NOMO-1 treated with DMSO at 0.1 percent for 48 hours (cell line): Measurements from ENCODE around the gene PTPN12.
"Not testable (repeated sequence)": the region's sequence is repeated elsewhere in the genome, so short reads cannot be mapped to it uniquely, and the experiment has no call there.

Source experiments
- DNase-seq: peaks from one replicate; lab custom pipeline; 2025; ENCODE audit not compliant: unreplicated experiment; lab: John Stamatoyannopoulos, UW

Gene PTPN12

DNA sequence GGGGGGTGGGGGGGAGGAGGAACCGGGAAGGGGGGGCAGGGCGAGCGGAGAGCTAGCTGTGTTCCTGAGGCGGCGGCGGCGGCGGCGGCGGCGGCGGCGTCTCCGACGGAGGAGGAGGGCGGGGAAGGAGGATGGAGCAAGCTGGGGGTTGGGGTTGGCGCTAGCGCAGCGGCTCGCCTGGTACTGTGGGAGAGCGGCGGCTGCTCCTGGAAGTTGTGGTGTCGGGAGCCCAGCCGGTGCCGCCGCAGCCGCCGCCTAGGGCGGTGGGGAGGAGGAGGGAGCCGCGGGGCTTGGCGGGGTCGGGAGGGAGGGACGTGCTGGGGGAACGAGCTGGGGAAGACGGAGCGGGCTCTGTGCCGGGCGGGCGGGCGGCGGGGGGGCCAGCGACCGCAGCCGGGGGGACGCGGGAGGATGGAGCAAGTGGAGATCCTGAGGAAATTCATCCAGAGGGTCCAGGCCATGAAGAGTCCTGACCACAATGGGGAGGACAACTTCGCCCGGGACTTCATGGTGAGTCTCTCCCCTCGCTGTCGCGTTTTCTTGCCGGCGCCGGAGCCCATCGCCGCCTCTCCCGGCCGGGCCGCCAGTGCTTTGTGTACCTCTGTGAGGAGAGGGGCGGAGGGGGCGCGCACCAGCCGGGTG, at the start of gene PTPN12:
PTPN12 (plus strand) TSS at position 160 of the 642 bp plus-strand sequence; CDS start at position 412, 252 bp downstream.
- peak; percentile 78 for DNase-seq

DNA sequence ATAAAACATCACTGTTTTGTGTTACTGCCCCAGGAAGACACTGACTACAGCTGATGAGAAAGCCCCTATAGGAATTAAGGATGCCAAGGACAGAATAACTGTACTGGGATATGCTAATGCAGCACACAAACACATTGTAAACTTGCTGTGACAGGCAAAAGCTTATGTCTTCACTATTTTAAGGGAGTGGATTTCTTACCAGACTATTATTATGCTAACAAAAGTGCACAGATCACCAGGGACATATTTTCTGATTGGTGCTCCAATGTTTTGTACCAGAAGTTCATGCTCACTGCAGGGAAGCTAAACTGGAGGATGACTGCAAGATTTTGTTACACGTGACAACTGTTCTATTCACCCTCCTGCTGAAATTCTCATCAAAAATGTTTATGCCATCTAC, 48.1 kb upstream of the PTPN12 start:
- DNase-seq, result no peak

DNA sequence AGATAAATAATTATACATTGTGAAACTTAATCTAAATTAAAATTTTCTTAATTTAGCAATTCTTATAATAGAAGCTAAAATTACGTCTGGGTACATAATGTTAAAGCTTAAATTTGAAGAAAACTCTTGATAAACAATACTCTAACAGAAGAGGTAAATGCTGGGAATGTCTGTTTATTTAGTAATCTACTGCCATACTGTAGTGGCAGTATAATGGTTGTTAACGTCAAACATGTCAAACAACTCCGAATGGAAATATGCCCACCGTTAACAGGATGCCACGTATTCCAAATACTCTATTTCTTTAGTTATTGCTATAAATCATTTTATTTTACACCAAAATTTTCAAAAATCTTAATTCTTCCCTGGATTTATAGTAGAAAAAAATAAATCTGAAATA, 40.0 kb upstream of the PTPN12 start:
- DNase-seq, result no peak

GRCh38 chr7:77498659-77499379, 38.3 kb upstream of the PTPN12 start:
- peak; percentile 46 for DNase-seq

DNA sequence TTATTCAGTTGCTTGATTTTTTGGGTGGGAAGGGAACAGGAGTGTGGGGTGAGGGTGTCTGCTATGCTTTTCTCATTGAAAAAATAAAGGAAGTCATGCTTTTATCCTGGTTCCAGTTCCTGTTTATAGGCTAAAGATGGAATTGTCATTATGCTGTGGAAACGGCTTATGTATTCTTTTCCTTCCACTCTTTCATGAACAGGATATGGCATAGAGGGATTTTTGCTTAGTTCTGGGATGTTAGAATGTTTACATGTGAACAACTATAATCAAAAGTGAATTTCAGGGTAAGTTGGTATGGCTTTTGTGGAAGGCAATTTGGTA, 35.9 kb upstream of the PTPN12 start:
- DNase-seq, result peak; percentile 87

- DNase-seq, result no peak
Measured at GRCh38 chr7:77504951-77505350, 32.1 kb upstream of the PTPN12 start.

GRCh38 chr7:77506899-77507298, 30.2 kb upstream of the PTPN12 start:
- DNase-seq, result no peak

GRCh38 chr7:77513002-77513670, 24.0 kb upstream of the PTPN12 start:
- not testable (repeated sequence) for DNase-seq

DNA sequence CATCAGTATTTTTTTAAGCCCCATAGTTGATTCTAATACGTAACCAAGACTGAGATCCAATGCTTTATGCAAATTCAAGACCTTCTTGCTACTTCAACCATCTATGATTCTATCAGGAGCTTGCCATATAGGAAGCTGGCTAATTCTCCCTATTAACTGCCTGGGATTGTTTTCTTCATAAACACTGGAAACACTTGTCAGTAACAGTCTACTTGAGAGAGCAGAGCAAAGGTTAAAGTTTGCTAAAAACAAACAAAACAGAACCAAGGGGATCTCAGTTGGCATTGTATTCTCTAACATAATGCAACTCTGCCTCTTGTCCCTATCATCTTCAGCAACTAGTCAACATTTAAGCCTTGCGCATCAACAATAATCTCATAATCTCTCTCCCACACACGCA, 21.0 kb upstream of the PTPN12 start:
- DNase-seq, result no peak

DNA sequence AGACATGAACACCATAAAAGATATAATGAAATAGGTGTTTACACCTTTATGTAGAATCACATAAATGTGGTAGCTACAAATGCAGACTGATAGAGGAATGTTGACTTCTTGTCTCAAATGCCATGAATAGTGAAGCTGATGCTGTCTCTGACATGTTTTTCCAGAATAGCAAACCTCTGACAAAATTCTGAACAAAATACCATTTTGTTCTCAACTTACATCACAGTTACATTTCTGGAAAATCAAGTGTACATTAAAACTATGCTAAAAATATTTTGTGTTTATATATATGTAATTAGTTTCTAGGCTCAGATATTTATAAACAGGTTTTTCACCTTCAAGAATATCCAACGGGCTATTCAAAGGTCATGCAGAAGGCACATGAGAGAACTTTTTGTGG, 16.8 kb upstream of the PTPN12 start:
- no peak for DNase-seq

DNA sequence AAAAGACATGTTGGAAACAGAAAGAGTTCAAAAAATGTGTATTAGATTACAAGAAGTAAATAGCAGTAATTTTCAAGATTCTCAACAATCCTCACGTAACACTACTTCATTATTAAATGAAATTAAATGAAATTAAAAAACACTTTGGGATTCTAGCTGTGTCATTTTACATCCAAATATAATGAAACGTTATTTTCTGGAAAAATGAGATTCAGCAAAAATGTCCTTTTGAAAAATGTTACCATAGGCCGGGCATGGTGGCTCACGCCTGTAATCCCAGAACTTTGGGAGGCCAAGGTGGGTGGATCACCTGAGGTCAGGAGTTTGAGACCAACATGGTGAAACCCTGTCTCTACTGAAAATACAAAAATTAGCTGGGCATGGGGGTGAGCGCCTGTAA, 15.6 kb upstream of the PTPN12 start:
- not testable (repeated sequence) for DNase-seq

- DNase-seq, result peak; percentile 26
Measured at GRCh38 chr7:77524731-77525130, 12.4 kb upstream of the PTPN12 start.

- no peak for DNase-seq
Measured at GRCh38 chr7:77525231-77525630, 11.9 kb upstream of the PTPN12 start.

DNA sequence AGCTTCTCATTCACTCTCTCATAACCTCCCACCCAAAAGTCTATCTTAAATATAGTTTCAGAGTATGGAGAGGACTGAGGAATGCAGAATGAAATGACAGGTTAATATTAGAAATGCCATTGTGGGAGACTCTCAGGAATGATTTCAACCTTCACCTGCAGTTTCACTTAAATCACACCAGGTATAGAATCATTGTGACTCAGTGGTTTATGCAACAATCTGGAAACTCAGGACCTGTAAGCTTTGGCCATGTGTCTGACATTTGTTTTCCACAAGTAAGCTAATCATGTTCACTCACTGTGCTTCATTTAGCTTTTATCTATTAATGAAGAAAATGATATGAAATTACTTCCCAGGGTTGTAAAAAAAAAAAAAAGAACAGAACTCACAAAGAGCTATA, 8.7 kb upstream of the PTPN12 start:
- no peak for DNase-seq

GRCh38 chr7:77529279-77529678, 7.8 kb upstream of the PTPN12 start:
- no peak for DNase-seq

DNA sequence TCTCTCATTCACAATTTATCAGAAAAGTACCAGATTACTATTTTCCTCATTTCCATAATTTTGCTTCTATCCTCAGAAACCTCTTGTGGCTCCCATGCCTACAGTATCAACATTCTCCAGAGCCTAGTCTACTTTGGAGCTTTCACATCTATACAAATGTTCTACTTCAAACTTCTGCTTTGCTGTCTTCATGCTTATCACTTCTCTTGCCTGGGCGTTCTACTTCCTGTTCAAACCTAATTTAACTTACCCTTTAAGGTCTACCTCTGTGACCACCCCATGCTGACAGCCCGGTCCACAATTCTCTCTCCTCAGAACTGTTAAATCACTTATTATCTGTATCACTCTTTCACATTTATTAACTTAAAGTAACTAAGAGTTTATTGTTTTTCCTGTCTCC, 6.1 kb upstream of the PTPN12 start:
- DNase-seq, result peak; percentile 95

- peak; percentile 71 for DNase-seq
Measured at GRCh38 chr7:77532247-77532646, 4.8 kb upstream of the PTPN12 start.

GRCh38 chr7:77532732-77533131, 4.4 kb upstream of the PTPN12 start:
- not testable (repeated sequence) for DNase-seq

- DNase-seq, result not testable (repeated sequence)
Measured at GRCh38 chr7:77534046-77534445, 3.0 kb upstream of the PTPN12 start.

DNA sequence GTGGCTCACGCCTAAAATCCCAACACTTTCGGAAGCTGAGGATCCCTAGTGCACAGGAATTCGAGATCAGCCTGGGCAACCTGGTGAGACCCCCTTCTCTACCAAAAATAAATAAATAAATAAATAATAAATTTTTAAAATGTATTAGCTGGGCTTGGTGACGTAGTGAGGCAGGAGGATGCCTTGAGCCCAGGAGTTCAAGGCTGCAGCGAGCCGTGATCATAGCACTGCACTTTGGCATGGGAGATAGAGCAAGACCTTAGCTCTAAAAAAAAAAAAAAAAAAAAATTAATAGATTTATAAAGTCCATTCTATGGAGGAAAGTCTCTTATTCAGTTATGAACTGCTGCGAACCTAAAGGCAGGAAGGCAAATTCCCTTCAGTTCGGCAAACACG, 1.1 kb upstream of the PTPN12 start:
- no peak for DNase-seq

- peak; percentile 100 for DNase-seq
Measured at GRCh38 chr7:77536413-77537135, 521 bp upstream of the PTPN12 start.
